ENCODE results near the gene THUMPD3. TPM values are rescaled to one million over a fixed set of nuclear protein-coding genes. Genes with fewer than 3 reads are reported as not detected.

THUMPD3 gene
- total RNA-seq (ENCODE audit: unreplicated experiment), result 27.4 TPM
- long read RNA-seq, partial matches to known transcripts, result 2 of 11 reads
- long read RNA-seq, other reads (novel, unspliced or antisense), result 4 of 11 reads

GRCh38 chr3:9362731-9363530 is at the start of gene THUMPD3:
Gene THUMPD3, plus strand, starts transcription at chr3:9363054. Its CDS starts 2,015 bp downstream, at chr3:9365069.
- Mint-ChIP-seq H3K9me3 (ENCODE audit: unreplicated experiment) (no peaks in the 10 kb centered on the region), H3K27me3 (ENCODE audit: unreplicated experiment) (peaks cover 16% of the 10 kb centered on the region), H3K4me1 (ENCODE audit: unreplicated experiment) (peaks cover 10% of the 10 kb centered on the region), H3K27ac (ENCODE audit: unreplicated experiment) (peak within 1 kb of the TSS; percentile 98), H3K4me3 (ENCODE audit: unreplicated experiment) (peak within 1 kb of the TSS; percentile 94), H3K36me3 (ENCODE audit: low read depth, unreplicated experiment) (peaks cover 4% of the 10 kb centered on the region)
- TF ChIP-seq, protein P1, sequence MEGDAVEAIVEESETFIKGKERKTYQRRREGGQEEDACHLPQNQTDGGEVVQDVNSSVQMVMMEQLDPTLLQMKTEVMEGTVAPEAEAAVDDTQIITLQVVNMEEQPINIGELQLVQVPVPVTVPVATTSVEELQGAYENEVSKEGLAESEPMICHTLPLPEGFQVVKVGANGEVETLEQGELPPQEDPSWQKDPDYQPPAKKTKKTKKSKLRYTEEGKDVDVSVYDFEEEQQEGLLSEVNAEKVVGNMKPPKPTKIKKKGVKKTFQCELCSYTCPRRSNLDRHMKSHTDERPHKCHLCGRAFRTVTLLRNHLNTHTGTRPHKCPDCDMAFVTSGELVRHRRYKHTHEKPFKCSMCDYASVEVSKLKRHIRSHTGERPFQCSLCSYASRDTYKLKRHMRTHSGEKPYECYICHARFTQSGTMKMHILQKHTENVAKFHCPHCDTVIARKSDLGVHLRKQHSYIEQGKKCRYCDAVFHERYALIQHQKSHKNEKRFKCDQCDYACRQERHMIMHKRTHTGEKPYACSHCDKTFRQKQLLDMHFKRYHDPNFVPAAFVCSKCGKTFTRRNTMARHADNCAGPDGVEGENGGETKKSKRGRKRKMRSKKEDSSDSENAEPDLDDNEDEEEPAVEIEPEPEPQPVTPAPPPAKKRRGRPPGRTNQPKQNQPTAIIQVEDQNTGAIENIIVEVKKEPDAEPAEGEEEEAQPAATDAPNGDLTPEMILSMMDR (IDR thresholded peaks at IDR 0.05; ENCODE audit: unreplicated experiment), result no peak
- DNase-seq (ENCODE audit: low spot score), result peak; percentile 92

DNA sequence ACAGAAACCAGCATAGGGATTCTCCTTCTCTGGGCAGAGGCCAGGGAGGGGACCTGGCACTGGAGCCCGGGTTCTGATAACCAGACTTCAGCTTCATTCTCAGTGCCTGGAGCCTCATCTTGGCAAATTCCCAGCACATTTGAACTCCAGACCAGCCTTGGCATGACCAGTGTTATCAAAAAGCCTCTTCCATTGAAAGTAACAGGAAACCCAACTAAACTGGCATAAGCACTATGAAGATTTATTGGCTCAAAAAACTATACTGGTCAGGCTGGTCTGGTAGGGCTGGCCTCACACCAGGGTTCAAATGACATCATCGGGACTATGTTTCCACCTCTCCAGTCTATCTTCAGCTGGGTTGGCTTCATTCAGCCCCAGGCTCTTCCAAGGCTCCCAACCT is 48.1 kb upstream of the THUMPD3 start:
- Mint-ChIP-seq H3K27me3 (ENCODE audit: unreplicated experiment) (peaks cover 6% of the 10 kb centered on the region), H3K4me1 (ENCODE audit: unreplicated experiment) (peaks cover 21% of the 10 kb centered on the region), H3K27ac (ENCODE audit: unreplicated experiment) (no peak overlapping the region), H3K4me3 (ENCODE audit: unreplicated experiment) (no peak overlapping the region), H3K36me3 (ENCODE audit: low read depth, unreplicated experiment) (peaks cover 4% of the 10 kb centered on the region), H3K9me3 (ENCODE audit: unreplicated experiment) (no peaks in the 10 kb centered on the region)
- TF ChIP-seq, protein P1 (IDR thresholded peaks at IDR 0.05; ENCODE audit: unreplicated experiment), result no peak
- no peak for DNase-seq (ENCODE audit: low spot score)

GRCh38 chr3:9316881-9317361 is 45.9 kb upstream of the THUMPD3 start:
- H3K36me3 Mint-ChIP-seq (ENCODE audit: low read depth, unreplicated experiment), result peaks cover 4% of the 10 kb centered on the region
- H3K27me3 Mint-ChIP-seq (ENCODE audit: unreplicated experiment), result peaks cover 6% of the 10 kb centered on the region
- peak overlapping the region; percentile 95 for H3K27ac Mint-ChIP-seq (ENCODE audit: unreplicated experiment)
- peaks cover 21% of the 10 kb centered on the region for H3K4me1 Mint-ChIP-seq (ENCODE audit: unreplicated experiment)
- no peaks in the 10 kb centered on the region for H3K9me3 Mint-ChIP-seq (ENCODE audit: unreplicated experiment)
- TF ChIP-seq, protein P1 (IDR thresholded peaks at IDR 0.05; ENCODE audit: unreplicated experiment), result no peak
- peak overlapping the region; percentile 81 for H3K4me3 Mint-ChIP-seq (ENCODE audit: unreplicated experiment)
- DNase-seq (ENCODE audit: low spot score), result peak; percentile 38

DNA sequence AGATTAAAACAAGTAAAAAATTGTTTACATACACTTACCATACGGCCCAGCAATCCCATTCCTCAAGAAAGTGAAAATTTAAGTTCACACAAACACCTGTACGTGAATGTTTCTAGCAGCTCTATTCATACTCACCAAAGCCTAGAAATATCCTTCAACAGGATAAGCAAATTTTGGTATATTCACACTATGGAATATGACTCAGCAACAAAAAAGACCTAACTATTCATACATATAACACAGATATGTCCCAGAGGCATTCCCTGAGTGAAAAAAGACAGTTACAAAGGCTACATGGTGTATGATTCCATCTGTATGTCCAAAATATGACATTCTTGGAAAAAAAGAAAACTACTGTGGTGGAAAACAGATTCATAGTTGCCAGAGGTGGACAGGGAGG is 40.1 kb upstream of the THUMPD3 start:
- Mint-ChIP-seq H3K4me3 (ENCODE audit: unreplicated experiment) (no peak overlapping the region), H3K27me3 (ENCODE audit: unreplicated experiment) (peaks cover 6% of the 10 kb centered on the region), H3K9me3 (ENCODE audit: unreplicated experiment) (no peaks in the 10 kb centered on the region), H3K27ac (ENCODE audit: unreplicated experiment) (no peak overlapping the region), H3K36me3 (ENCODE audit: low read depth, unreplicated experiment) (no peaks in the 10 kb centered on the region), H3K4me1 (ENCODE audit: unreplicated experiment) (peaks cover 6% of the 10 kb centered on the region)
- no peak for DNase-seq (ENCODE audit: low spot score)
- TF ChIP-seq, protein P1 (IDR thresholded peaks at IDR 0.05; ENCODE audit: unreplicated experiment), result no peak

DNA sequence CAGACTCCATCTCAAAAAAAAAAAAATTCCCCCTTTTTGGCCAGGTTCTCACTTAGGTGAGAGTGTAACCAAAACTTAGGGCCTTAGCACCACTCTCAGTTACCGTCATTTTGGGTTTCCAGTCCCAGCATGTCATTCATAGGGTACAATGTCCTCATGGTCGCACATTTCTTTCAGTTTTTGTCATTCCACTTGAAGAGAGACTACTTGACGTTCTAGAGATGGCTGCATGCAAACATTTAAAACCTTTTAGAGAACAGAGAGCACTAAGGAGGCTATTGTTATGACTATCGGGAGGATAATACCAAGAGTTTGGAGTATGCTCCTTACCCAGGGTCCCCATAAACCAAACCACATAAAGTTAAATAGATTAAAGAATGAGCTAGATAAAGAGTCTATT is 37.9 kb upstream of the THUMPD3 start:
- Mint-ChIP-seq H3K27ac (ENCODE audit: unreplicated experiment) (no peak overlapping the region), H3K4me3 (ENCODE audit: unreplicated experiment) (no peak overlapping the region), H3K4me1 (ENCODE audit: unreplicated experiment) (no peaks in the 10 kb centered on the region), H3K27me3 (ENCODE audit: unreplicated experiment) (peaks cover 3% of the 10 kb centered on the region), H3K36me3 (ENCODE audit: low read depth, unreplicated experiment) (peaks cover 8% of the 10 kb centered on the region), H3K9me3 (ENCODE audit: unreplicated experiment) (peaks cover 4% of the 10 kb centered on the region)
- TF ChIP-seq, protein P1 (IDR thresholded peaks at IDR 0.05; ENCODE audit: unreplicated experiment), result no peak
- DNase-seq (ENCODE audit: low spot score), result no peak

All from endothelial cell (in vitro differentiated cells).